ENCODE results near the gene LRRN2.

The LRRN2 gene

DNA sequence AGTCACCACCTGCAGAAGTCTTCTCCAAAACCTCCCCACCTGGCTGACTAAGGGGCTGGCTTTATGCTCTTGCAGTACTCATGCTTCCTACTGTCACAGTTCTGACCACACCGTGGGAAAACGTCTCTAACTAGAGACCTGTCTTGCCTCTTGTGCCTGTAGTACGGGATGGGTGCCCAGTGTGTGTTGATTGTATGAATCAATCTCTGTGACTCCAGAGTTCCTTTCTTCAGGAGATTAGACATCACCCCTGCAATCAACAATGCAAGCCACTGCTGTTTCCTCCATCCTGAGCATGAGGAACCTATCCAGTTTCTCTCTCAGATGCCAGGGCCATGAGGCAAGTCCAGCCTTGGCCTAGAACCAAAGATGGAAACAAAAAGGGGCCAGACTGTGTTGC is 64.1 kb downstream of the LRRN2 start:
- TF ChIP-seq TCF12 (IDR thresholded peaks at IDR 0.05; ENCODE audit: low read depth) (no peak), CREB1 (IDR thresholded peaks at IDR 0.05; ENCODE audit: low read depth) (no peak), TEAD4 (IDR thresholded peaks at IDR 0.05) (no peak), ZBTB7A (IDR thresholded peaks at IDR 0.05; ENCODE audit: low read depth) (no peak), NFIC (IDR thresholded peaks at IDR 0.05) (no peak), EGR1 (IDR thresholded peaks at IDR 0.05) (no peak), REST (IDR thresholded peaks at IDR 0.05; ENCODE audit: low read depth) (no peak), CEBPB (IDR thresholded peaks at IDR 0.05) (no peak), EP300 (IDR thresholded peaks at IDR 0.05; ENCODE audit: borderline replicate concordance) (no peak), YY1 (IDR thresholded peaks at IDR 0.05; ENCODE audit: low read depth) (no peak), FOXM1 (IDR thresholded peaks at IDR 0.05; ENCODE audit: borderline replicate concordance, low read depth) (no peak)
- TF ChIP-seq, protein P1, sequence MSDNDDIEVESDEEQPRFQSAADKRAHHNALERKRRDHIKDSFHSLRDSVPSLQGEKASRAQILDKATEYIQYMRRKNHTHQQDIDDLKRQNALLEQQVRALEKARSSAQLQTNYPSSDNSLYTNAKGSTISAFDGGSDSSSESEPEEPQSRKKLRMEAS (IDR thresholded peaks at IDR 0.05), result no peak
- TF ChIP-seq, protein P2, sequence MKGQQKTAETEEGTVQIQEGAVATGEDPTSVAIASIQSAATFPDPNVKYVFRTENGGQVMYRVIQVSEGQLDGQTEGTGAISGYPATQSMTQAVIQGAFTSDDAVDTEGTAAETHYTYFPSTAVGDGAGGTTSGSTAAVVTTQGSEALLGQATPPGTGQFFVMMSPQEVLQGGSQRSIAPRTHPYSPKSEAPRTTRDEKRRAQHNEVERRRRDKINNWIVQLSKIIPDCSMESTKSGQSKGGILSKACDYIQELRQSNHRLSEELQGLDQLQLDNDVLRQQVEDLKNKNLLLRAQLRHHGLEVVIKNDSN (IDR thresholded peaks at IDR 0.05), result no peak

DNA sequence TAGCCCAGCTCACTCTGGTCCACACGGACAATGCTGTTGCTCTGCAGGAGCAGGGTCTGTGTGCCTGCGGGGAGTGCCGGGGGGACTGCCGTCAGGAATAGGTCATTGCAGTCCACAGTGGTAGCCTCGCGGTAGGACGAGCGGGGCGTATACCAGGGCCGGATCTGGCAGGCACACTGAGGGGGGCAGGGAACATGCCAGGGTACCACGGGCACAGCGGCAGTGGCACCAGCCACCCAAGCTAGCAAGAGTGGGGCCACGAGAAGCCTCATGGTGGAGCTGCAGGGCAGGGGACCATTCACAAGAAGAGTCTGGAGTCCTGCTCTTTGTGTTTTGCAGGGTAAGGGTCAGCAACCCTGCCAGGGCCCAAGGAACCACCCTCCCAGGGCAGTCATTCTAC is 65.8 kb downstream of the LRRN2 start:
- TF ChIP-seq TCF12 (IDR thresholded peaks at IDR 0.05; ENCODE audit: low read depth), result no peak
- TF ChIP-seq RAD21 (IDR thresholded peaks at IDR 0.05; ENCODE audit: low read depth), result peak; percentile 22; the same call in 1 of the 2 replicates

- TF ChIP-seq YY1 (IDR thresholded peaks at IDR 0.05; ENCODE audit: low read depth) (no peak), CREB1 (IDR thresholded peaks at IDR 0.05; ENCODE audit: low read depth) (no peak), REST (IDR thresholded peaks at IDR 0.05; ENCODE audit: low read depth) (no peak), FOXM1 (IDR thresholded peaks at IDR 0.05; ENCODE audit: borderline replicate concordance, low read depth) (no peak), RAD21 (IDR thresholded peaks at IDR 0.05; ENCODE audit: low read depth) (no peak), NFIC (IDR thresholded peaks at IDR 0.05) (no peak), CEBPB (IDR thresholded peaks at IDR 0.05) (no peak)
- TF ChIP-seq, protein P1 (IDR thresholded peaks at IDR 0.05), result no peak
These were observed 67.3 kb downstream of the LRRN2 start for GRCh38 chr1:204618148-204618760.

GRCh38 chr1:204617256-204618147 is 68.0 kb downstream of the LRRN2 start:
- TF ChIP-seq YY1 (IDR thresholded peaks at IDR 0.05; ENCODE audit: low read depth) (no peak), TEAD4 (IDR thresholded peaks at IDR 0.05) (no peak), EGR1 (IDR thresholded peaks at IDR 0.05) (no peak), EP300 (IDR thresholded peaks at IDR 0.05; ENCODE audit: borderline replicate concordance) (no peak), RAD21 (IDR thresholded peaks at IDR 0.05; ENCODE audit: low read depth) (no peak), FOXM1 (IDR thresholded peaks at IDR 0.05; ENCODE audit: borderline replicate concordance, low read depth) (no peak), TCF12 (IDR thresholded peaks at IDR 0.05; ENCODE audit: low read depth) (no peak), NFIC (IDR thresholded peaks at IDR 0.05) (no peak), CREB1 (IDR thresholded peaks at IDR 0.05; ENCODE audit: low read depth) (no peak), ZBTB7A (IDR thresholded peaks at IDR 0.05; ENCODE audit: low read depth) (no peak), REST (IDR thresholded peaks at IDR 0.05; ENCODE audit: low read depth) (no peak), CEBPB (IDR thresholded peaks at IDR 0.05) (no peak), TAF1 (IDR thresholded peaks at IDR 0.05; ENCODE audit: low read depth) (no peak)
- TF ChIP-seq, protein P1 (IDR thresholded peaks at IDR 0.05), result no peak
- TF ChIP-seq, protein P2 (IDR thresholded peaks at IDR 0.05), result no peak

Data from Ishikawa (cell line).